Spleen (tissue), 13 donors: ENCODE measurements around the gene KIF21B. TPM values are rescaled to one million over a fixed set of nuclear protein-coding genes. Genes with fewer than 3 reads are reported as not detected.

ENCODE experiments used
- DNase-seq: peaks from one replicate; pipeline ENCODE4 v3.0.0-alpha.2; 2020
- H3K27ac ChIP-seq, 8 donors: fragments of 200-600 bp; sonication (generic) in 7 of 8; 1 replicate in 4 of 8; 2 replicates in 4 of 8; pipeline versions ENCODE4 v1.5.0 to v1.8.0; 2016 to 2021; ENCODE audit warnings: inconsistent platforms in 4 of 8, mild to moderate bottlenecking in 4 of 8, moderate library complexity in 1 of 8
- H3K27me3 ChIP-seq, 7 donors: fragments of 200-600 bp; sonication (generic) in 6 of 7; replicated peaks in 1 of 7; 1 replicate in 4 of 7; 2 replicates in 3 of 7; pipeline versions ENCODE4 v1.5.0 to v1.8.0; 2016 to 2021; ENCODE audit warnings: inconsistent platforms in 3 of 7, mild to moderate bottlenecking in 1 of 7
- H3K36me3 ChIP-seq, 6 donors: fragments of 200-600 bp; sonication (generic) in 5 of 6; 1 replicate in 4 of 6; 2 replicates in 2 of 6; pipeline versions ENCODE4 v1.5.0 to v1.8.0; 2016 to 2021; ENCODE audit warnings: inconsistent platforms in 2 of 6
- H3K4me1 ChIP-seq, 6 donors: fragments of 200-600 bp; sonication (generic) in 5 of 6; 1 replicate in 3 of 6; 2 replicates in 3 of 6; pipeline versions ENCODE4 v1.5.0 to v1.8.0; 2016 to 2021; ENCODE audit warnings: inconsistent platforms in 3 of 6
- H3K4me3 ChIP-seq, 8 donors: fragments of 200-600 bp; sonication (generic) in 7 of 8; 1 replicate in 4 of 8; 2 replicates in 4 of 8; pipeline versions ENCODE4 v1.5.0 to v1.8.0; 2016 to 2021; ENCODE audit warnings: inconsistent platforms in 4 of 8, mild to moderate bottlenecking in 4 of 8, moderate library complexity in 2 of 8
- H3K9me3 ChIP-seq, 8 donors: fragments of 200-600 bp; sonication (generic) in 7 of 8; 1 replicate in 4 of 8; 2 replicates in 4 of 8; pipeline versions ENCODE4 v1.5.0 to v1.8.0; 2016 to 2021; ENCODE audit warnings: inconsistent platforms in 4 of 8
- POLR2A ChIP-seq, 3 donors: fragments of 450-650 bp; IDR thresholded peaks; one replicate each; pipeline ENCODE4 v1.5.1; 2017; ENCODE audit warnings: antibody characterized with exemption in 3 of 3, mild to moderate bottlenecking in 1 of 3
- POLR2AphosphoS5 ChIP-seq, 3 donors: sonication (generic); formaldehyde crosslinking; IDR thresholded peaks; one replicate each; pipeline ENCODE4 v1.5.1; 2017; ENCODE audit warnings: antibody characterized with exemption in 3 of 3
- WGBS, 5 donors: extraction: QIAGEN DNeasy Blood & Tissue Kit in 3 of 5; methylation state at CpG; one replicate each; pipeline versions ENCODE4 v1.1.5 to v1.1.7; 2013 to 2018; 5-methylcytosine and 5-hydroxymethylcytosine counted together
- intact Hi-C: fragments of 100-400 bp; cut with DNase I; formaldehyde crosslinking; loops from one replicate; pipeline ENCODE4 v1.15.0; 2023; ENCODE audit warnings: low total_unique reads
- long read RNA-seq, 2 donors: transcript quantifications; one replicate each; lab custom pipeline, GENCODE V29; 2026
- polyA plus RNA-seq, 3 donors: library from polyadenylated mRNA; stranded (reverse); fragments of 200-250 nt; gene quantifications; one replicate each; pipeline ENCODE4 v1.2.1, GENCODE V29; 2013
- total RNA-seq, 7 donors: library from RNA; depleted of rRNA in 3 of 7; stranded (reverse); fragments of >200 nt in 3 of 7; fragmentation: NEBNext Ultra II Directional in 4 of 7; extraction: Animal tissue kit (Norgen Biotek cat#: 25700) in 4 of 7; gene quantifications; one replicate each; pipeline versions ENCODE4 v1.1.0 to v1.2.1, GENCODE V29; 2016 to 2021
- TF ChIP-seq, protein P1 (sequence below), 11 experiments: fragments of 200-600 bp in 7 of 11; fragments of 450-650 bp in 4 of 11; sonication (generic) in 4 of 11; IDR thresholded peaks in 8 of 11; conservative IDR thresholded peaks in 3 of 11; 1 replicate in 7 of 11; 2 replicates in 4 of 11; pipeline versions ENCODE4 v1.4.0 to v1.8.0; 2016 to 2021; ENCODE audit warnings: antibody characterized with exemption in 11 of 11, inconsistent platforms in 4 of 11, mild to moderate bottlenecking in 1 of 11
- donor health status: healthy with polysubstance abuse.
- donor health status: DM: no; HTN: no; CAD: no; lungs with moderate emphysema.
- donor health status: DM: no; HTN: no; CAD: no.
- donor health status: Bipolar disorder and iron deficiency.
- donor health status: healthy.
- donor health status: DM: no; HTN: no; CAD: no.
- donor health status: DM: yes; HTN: yes; CAD: no.

KIF21B gene, protein sequence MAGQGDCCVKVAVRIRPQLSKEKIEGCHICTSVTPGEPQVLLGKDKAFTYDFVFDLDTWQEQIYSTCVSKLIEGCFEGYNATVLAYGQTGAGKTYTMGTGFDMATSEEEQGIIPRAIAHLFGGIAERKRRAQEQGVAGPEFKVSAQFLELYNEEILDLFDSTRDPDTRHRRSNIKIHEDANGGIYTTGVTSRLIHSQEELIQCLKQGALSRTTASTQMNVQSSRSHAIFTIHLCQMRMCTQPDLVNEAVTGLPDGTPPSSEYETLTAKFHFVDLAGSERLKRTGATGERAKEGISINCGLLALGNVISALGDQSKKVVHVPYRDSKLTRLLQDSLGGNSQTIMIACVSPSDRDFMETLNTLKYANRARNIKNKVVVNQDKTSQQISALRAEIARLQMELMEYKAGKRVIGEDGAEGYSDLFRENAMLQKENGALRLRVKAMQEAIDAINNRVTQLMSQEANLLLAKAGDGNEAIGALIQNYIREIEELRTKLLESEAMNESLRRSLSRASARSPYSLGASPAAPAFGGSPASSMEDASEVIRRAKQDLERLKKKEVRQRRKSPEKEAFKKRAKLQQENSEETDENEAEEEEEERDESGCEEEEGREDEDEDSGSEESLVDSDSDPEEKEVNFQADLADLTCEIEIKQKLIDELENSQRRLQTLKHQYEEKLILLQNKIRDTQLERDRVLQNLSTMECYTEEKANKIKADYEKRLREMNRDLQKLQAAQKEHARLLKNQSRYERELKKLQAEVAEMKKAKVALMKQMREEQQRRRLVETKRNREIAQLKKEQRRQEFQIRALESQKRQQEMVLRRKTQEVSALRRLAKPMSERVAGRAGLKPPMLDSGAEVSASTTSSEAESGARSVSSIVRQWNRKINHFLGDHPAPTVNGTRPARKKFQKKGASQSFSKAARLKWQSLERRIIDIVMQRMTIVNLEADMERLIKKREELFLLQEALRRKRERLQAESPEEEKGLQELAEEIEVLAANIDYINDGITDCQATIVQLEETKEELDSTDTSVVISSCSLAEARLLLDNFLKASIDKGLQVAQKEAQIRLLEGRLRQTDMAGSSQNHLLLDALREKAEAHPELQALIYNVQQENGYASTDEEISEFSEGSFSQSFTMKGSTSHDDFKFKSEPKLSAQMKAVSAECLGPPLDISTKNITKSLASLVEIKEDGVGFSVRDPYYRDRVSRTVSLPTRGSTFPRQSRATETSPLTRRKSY (N-terminal part only)
- 10 to 100 TPM; 27.1 to 49.0 (median 30.0) TPM for total RNA-seq
- 1 to 10 TPM; 3.0 to 9.3 (median 4.5) TPM for polyA plus RNA-seq
- long read RNA-seq, donor 1, result 0 reads
- long read RNA-seq, donor 2, result 0 reads

DNA sequence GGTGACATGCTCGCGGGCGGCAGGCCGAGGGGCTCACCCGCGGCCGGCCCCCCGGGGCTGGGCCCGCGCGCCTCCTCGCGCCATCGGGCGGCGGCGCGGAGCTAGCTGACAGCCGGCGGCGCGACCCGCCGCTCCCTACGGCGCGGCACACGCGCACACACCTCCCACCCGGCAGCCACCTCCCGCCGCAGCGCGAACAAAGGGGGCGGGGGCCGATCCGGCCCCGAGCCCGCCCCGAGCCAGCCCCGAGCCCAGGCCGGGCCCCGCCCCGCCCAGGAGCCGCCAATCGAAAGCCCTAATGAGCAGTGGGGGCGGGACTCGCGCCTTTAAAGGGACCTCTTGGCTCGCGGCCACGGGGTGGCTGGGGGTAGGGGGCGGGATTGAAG, at the start of gene KIF21B:
Gene KIF21B, minus strand, starts transcription at position 198 of the 386 bp plus-strand sequence. CDS start 331 bp downstream, outside the sequence.
- intact Hi-C loops, result no loop called here
- Histone ChIP-seq H3K4me1 (peaks cover 56 to 96% (median 92%) of the 10 kb centered on the region in 6 donors), H3K27ac (peak within 1 kb of the TSS; percentile 81 to 96 (median 94)), H3K4me3 (peak within 1 kb of the TSS; percentile 48 to 79 (median 66)), H3K9me3 (no peaks in the 10 kb centered on the region), H3K36me3 (no peaks in the 10 kb centered on the region), H3K27me3 (no peaks in the 10 kb centered on the region)
- WGBS, 5 donors, result 0 to 1% (median 0%) methylated on average over 3 to 53 of the region's 53 CpGs
- TF ChIP-seq POLR2AphosphoS5 (IDR thresholded peaks at IDR 0.05) (peak; percentile 83 to 85 (median 83)), POLR2A (IDR thresholded peaks at IDR 0.05) (peak in 1 of 3 donors; percentile 38)
- TF ChIP-seq, protein P1, sequence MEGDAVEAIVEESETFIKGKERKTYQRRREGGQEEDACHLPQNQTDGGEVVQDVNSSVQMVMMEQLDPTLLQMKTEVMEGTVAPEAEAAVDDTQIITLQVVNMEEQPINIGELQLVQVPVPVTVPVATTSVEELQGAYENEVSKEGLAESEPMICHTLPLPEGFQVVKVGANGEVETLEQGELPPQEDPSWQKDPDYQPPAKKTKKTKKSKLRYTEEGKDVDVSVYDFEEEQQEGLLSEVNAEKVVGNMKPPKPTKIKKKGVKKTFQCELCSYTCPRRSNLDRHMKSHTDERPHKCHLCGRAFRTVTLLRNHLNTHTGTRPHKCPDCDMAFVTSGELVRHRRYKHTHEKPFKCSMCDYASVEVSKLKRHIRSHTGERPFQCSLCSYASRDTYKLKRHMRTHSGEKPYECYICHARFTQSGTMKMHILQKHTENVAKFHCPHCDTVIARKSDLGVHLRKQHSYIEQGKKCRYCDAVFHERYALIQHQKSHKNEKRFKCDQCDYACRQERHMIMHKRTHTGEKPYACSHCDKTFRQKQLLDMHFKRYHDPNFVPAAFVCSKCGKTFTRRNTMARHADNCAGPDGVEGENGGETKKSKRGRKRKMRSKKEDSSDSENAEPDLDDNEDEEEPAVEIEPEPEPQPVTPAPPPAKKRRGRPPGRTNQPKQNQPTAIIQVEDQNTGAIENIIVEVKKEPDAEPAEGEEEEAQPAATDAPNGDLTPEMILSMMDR (IDR thresholded peaks at IDR 0.05 in 8 of 11, conservative IDR thresholded peaks at IDR 0.05 in 3 of 11), result no peak
- DNase-seq, result peak; percentile 98

DNA sequence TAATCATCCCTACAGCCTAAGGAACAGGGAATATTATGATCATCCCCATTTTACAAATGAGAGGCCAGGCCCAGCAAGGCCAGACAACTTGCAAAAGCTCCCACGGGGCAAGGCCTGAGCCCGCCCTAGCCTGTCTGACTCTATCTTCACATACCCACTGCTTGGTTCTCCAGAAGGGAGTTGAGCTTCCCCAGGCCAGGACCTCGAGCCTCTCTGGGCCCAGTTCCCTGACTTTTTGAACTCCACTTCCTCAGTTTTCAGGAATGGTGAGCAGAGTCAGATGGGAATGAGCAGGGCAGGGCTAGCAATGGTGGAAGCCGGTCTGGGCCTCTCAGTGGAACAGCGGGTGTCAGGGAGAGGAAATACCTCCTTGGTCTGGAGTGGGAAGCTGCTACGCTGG, 49.4 kb upstream of the KIF21B start:
- H3K4me1 ChIP-seq, result peaks cover 0 to 3% (median 0%) of the 10 kb centered on the region in 6 donors
- no peaks in the 10 kb centered on the region for H3K9me3 ChIP-seq
- DNase-seq, result no peak
- intact Hi-C loops, result no loop called here
- TF ChIP-seq POLR2A (IDR thresholded peaks at IDR 0.05) (no peak), POLR2AphosphoS5 (IDR thresholded peaks at IDR 0.05) (peak in 1 of 3 donors; percentile 19)
- H3K27ac ChIP-seq, result no peak overlapping the region
- no peak overlapping the region for H3K4me3 ChIP-seq
- H3K27me3 ChIP-seq, result peaks cover 0 to 6% (median 0%) of the 10 kb centered on the region in 7 donors
- WGBS, 5 donors, result 45 to 79% (median 69%) methylated on average over 4 to 6 of the region's 6 CpGs
- no peaks in the 10 kb centered on the region for H3K36me3 ChIP-seq

DNA sequence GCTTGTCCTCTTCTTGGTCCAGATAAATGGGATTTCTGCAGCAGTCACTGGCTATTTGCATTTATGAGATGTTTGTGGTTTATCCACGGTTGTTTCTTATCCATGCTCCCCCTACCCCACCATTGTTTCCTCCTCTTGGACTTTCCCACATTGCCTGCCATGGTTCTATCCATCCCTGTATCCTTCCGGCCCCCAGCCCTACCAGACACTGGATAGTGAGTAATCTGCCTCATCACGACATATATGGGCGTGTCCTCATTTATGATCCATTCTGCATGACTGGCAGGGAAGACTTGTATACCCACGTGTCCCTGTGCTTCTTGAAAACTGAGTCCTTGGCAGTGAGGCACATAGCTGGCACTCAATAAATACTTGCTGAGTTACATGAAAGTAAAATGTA, 48.6 kb upstream of the KIF21B start:
- 67 to 83% (median 77%) methylated on average over 5 of the region's 5 CpGs for WGBS, 5 donors
- no peak overlapping the region for H3K27ac ChIP-seq
- DNase-seq, result no peak
- intact Hi-C loops, result no loop called here
- peaks cover 0 to 3% (median 0%) of the 10 kb centered on the region in 6 donors for H3K4me1 ChIP-seq
- TF ChIP-seq POLR2AphosphoS5 (IDR thresholded peaks at IDR 0.05), result no peak
- TF ChIP-seq POLR2A (IDR thresholded peaks at IDR 0.05), result no peak
- TF ChIP-seq, protein P1 (IDR thresholded peaks at IDR 0.05 in 8 of 11, conservative IDR thresholded peaks at IDR 0.05 in 3 of 11), result no peak
- H3K9me3 ChIP-seq, result no peaks in the 10 kb centered on the region
- peaks cover 0 to 6% (median 0%) of the 10 kb centered on the region in 7 donors for H3K27me3 ChIP-seq
- H3K36me3 ChIP-seq, result no peaks in the 10 kb centered on the region
- H3K4me3 ChIP-seq, result no peak overlapping the region

DNA sequence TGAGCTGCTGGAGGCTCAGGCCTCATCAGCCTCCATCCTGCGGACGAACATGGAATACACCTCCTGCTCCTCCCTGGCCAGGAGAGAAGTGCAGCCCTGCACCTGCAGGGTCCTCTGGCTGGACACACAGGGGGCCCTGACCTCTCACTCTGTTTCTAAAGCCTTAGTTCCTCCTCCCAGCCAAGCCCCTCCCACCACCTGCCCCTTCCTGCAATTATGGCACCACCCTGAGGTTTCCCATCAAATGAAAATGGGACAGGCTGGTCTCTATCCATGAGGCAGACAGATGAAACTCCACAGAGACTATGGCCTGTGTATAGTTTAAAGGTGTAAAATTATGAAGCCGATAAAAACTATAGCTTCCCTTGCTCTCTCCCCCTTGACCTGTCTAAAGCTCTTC, 46.1 kb upstream of the KIF21B start:
- no peaks in the 10 kb centered on the region for H3K9me3 ChIP-seq
- intact Hi-C loops, result no loop called here
- H3K4me1 ChIP-seq, result peaks cover 0 to 3% (median 0%) of the 10 kb centered on the region in 6 donors
- H3K36me3 ChIP-seq, result no peaks in the 10 kb centered on the region
- DNase-seq, result no peak
- WGBS, 5 donors, result 89 to 98% (median 92%) methylated on average over 3 of the region's 3 CpGs
- H3K4me3 ChIP-seq, result no peak overlapping the region
- H3K27ac ChIP-seq, result no peak overlapping the region
- TF ChIP-seq POLR2A (IDR thresholded peaks at IDR 0.05), result no peak
- TF ChIP-seq, protein P1 (IDR thresholded peaks at IDR 0.05 in 8 of 11, conservative IDR thresholded peaks at IDR 0.05 in 3 of 11), result no peak
- H3K27me3 ChIP-seq, result peaks cover 0 to 6% (median 0%) of the 10 kb centered on the region in 7 donors
